ENCODE data around the gene UBE2E2. TPM values are rescaled to one million over a fixed set of nuclear protein-coding genes. Genes with fewer than 3 reads are reported as not detected.

UBE2E2 gene
- total RNA-seq, 1 donor from 2014 or later: 55.8 TPM

DNA sequence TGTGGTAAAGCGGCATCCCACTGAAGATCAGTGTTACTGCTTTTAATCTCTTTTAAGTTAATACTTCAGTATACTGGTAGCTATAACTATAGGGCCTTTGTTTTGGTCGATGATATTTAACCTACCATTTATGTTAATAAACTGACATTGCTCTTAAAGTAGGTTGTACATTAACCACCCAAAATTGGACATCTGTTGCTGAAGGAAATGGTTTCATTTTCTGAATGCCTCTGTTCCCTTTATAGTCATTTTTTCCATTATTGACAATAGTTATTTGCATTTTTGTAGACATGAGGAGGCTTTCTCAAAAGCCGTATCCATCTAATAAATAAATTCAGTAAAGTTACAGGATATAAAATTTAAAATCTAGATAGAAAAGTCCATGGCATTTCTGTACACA is 350.2 kb downstream of the UBE2E2 start:
- no peak overlapping the region for H3K27ac Mint-ChIP-seq
- no peaks in the 10 kb centered on the region for H3K4me1 Mint-ChIP-seq (ENCODE audit: unreplicated experiment)
- H3K36me3 Mint-ChIP-seq: no peaks in the 10 kb centered on the region
- no peaks in the 10 kb centered on the region for H3K27me3 Mint-ChIP-seq
- no peak overlapping the region for H3K4me3 Mint-ChIP-seq
- TF ChIP-seq, protein P1, sequence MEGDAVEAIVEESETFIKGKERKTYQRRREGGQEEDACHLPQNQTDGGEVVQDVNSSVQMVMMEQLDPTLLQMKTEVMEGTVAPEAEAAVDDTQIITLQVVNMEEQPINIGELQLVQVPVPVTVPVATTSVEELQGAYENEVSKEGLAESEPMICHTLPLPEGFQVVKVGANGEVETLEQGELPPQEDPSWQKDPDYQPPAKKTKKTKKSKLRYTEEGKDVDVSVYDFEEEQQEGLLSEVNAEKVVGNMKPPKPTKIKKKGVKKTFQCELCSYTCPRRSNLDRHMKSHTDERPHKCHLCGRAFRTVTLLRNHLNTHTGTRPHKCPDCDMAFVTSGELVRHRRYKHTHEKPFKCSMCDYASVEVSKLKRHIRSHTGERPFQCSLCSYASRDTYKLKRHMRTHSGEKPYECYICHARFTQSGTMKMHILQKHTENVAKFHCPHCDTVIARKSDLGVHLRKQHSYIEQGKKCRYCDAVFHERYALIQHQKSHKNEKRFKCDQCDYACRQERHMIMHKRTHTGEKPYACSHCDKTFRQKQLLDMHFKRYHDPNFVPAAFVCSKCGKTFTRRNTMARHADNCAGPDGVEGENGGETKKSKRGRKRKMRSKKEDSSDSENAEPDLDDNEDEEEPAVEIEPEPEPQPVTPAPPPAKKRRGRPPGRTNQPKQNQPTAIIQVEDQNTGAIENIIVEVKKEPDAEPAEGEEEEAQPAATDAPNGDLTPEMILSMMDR (conservative IDR thresholded peaks at IDR 0.05): no peak
- H3K9me3 Mint-ChIP-seq: peaks cover 4% of the 10 kb centered on the region
- no peak for DNase-seq (ENCODE audit: extremely low spot score, unreplicated experiment)

DNA sequence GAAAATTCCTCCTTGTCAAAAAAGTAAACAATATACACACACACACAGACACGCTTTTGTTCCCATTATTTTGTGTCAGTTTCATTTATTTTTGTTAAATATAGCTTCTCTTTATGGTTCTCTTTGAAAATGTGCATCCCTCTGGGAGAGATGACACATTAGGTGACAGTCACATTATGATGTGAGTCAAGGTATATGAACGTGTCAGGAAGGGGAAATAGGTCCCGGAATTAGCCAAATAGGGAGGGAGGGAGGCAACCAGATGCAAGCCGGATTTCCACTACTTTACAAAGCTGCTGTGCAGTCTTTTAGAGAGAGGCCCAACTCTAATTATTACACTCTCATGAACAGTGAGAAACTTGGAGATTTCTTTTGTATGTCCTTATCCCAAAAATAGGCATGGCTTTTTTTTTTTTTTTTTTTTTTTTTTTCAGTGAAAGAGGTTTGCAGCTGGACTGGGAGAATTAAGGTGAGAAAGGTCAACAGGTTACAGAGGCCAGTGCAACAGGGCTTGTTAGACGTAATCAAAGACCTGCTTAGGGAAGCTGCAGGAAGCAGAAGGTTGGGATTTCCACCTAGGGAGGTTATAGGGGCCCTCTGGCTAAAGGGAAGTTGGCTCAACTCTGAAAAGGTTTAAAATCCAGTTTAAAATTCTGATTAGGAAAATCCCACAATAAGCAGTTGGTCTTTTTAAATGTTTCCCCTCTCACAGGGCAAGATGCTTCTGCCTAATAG is 362.1 kb downstream of the UBE2E2 start:
- peaks cover 7% of the 10 kb centered on the region for H3K4me1 Mint-ChIP-seq (ENCODE audit: unreplicated experiment)
- H3K9me3 Mint-ChIP-seq: no peaks in the 10 kb centered on the region
- no peaks in the 10 kb centered on the region for H3K36me3 Mint-ChIP-seq
- H3K27me3 Mint-ChIP-seq: no peaks in the 10 kb centered on the region
- no peak for DNase-seq (ENCODE audit: extremely low spot score, unreplicated experiment)
- TF ChIP-seq, protein P1 (conservative IDR thresholded peaks at IDR 0.05): no peak
- no peak overlapping the region for H3K27ac Mint-ChIP-seq
- no peak overlapping the region for H3K4me3 Mint-ChIP-seq

DNA sequence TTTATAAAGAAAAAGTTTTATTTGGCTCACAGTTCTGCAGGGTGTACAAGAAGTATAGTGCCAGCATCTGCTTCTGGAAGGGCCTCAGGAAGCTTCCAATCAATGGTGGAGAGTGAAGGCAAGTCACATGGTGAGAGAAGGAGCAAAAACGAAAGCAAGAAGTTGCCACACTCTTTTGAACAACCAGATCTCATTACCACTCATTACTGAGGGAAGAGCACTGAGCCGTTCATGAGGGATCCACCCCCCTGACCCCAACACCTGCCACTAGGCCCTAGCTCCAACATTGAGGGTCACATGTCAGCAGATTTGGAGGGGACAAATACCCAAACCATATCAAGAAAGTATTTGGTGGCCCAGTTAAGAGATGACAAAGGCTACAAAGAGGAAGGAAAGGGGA is 363.4 kb downstream of the UBE2E2 start:
- H3K4me1 Mint-ChIP-seq (ENCODE audit: unreplicated experiment): peaks cover 7% of the 10 kb centered on the region
- H3K4me3 Mint-ChIP-seq: no peak overlapping the region
- TF ChIP-seq, protein P1 (conservative IDR thresholded peaks at IDR 0.05): no peak
- DNase-seq (ENCODE audit: extremely low spot score, unreplicated experiment): no peak
- no peaks in the 10 kb centered on the region for H3K9me3 Mint-ChIP-seq
- H3K36me3 Mint-ChIP-seq: no peaks in the 10 kb centered on the region
- H3K27me3 Mint-ChIP-seq: no peaks in the 10 kb centered on the region
- H3K27ac Mint-ChIP-seq: no peak overlapping the region

DNA sequence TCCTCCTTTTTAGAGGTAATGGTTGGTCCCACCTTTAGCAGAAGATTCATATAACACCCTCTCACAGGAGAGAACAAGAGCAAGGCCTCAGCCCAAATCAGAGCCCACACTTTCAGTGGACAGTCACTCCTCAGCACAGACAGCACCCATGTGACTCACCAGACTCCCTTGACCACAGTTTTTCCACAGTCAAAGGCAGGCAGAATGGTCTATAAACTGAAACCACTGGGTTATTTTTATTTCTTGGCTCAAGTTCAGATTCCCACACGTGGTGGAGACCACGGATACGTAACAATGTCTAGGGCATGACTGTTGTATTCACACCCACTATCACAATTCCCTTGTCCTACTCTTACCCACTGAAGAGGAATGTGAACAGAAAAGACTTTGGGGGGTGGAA is 364.8 kb downstream of the UBE2E2 start:
- H3K4me3 Mint-ChIP-seq: no peak overlapping the region
- H3K9me3 Mint-ChIP-seq: no peaks in the 10 kb centered on the region
- H3K4me1 Mint-ChIP-seq (ENCODE audit: unreplicated experiment): peaks cover 7% of the 10 kb centered on the region
- TF ChIP-seq, protein P1 (conservative IDR thresholded peaks at IDR 0.05): no peak
- no peak for DNase-seq (ENCODE audit: extremely low spot score, unreplicated experiment)
- no peak overlapping the region for H3K27ac Mint-ChIP-seq
- no peaks in the 10 kb centered on the region for H3K27me3 Mint-ChIP-seq
- no peaks in the 10 kb centered on the region for H3K36me3 Mint-ChIP-seq

DNA sequence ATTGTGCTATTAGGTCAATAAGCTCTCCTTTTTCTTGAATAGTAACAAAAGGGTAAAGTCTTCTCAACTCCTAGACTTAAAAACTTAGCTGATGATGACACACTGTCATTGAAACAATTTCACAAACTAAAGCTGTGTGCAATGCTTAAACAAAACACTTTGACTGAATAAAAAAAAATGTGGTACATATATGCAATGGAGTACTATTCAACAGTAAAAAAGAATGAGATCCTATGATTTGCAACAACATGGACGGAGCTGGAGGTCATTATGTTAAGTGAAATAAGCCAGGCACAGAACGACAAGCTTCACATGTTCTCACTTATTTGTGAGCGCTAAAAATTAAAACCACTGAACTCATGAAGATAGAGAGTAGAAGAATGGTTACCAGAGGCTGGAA is 370.7 kb downstream of the UBE2E2 start:
- TF ChIP-seq, protein P1 (conservative IDR thresholded peaks at IDR 0.05): no peak
- Mint-ChIP-seq H3K9me3 (no peaks in the 10 kb centered on the region), H3K27me3 (no peaks in the 10 kb centered on the region), H3K27ac (no peak overlapping the region), H3K4me3 (no peak overlapping the region), H3K36me3 (no peaks in the 10 kb centered on the region), H3K4me1 (ENCODE audit: unreplicated experiment) (no peaks in the 10 kb centered on the region)
- no peak for DNase-seq (ENCODE audit: extremely low spot score, unreplicated experiment)
